Neural cell (in vitro differentiated cells): ENCODE data around the gene PSEN1. TPM values are rescaled to one million over a fixed set of nuclear protein-coding genes. Genes with fewer than 3 reads are reported as not detected.

Experiments used
- polyA plus RNA-seq: library from polyadenylated mRNA; depleted of rRNA; stranded (reverse); fragments of >200 nt; gene quantifications from 2 replicates; pipeline ENCODE4 v1.2.3, GENCODE V29; 2014
- small RNA-seq, 3 experiments: library from RNA; depleted of rRNA; stranded (forward); fragments of <200 nt; gene quantifications; one replicate each; pipeline ENCODE3, GENCODE V24; 2012

Gene PSEN1
- polyA plus RNA-seq, 1 donor from 2014 or later: 40.3 TPM

Small RNA genes lying within 50 kb of the gene (small RNA-seq; reads per million reads assigned to genes)
- gene AC004858.1 (0 reads per million in 3 experiments), gene RNU6-419P (0 reads per million in 3 experiments)

Other genes with a start within 250 kb of the PSEN1 start
- gene DPF3, start 242.4 kb upstream of the PSEN1 start, polyA plus RNA-seq: 2.9 and 5.7 TPM in 2 replicates
- 12.2 and 16.5 TPM in 2 replicates for gene DCAF4, start 210.0 kb upstream of the PSEN1 start, polyA plus RNA-seq
- gene ZFYVE1, start 109.4 kb upstream of the PSEN1 start, polyA plus RNA-seq: 11.5 and 13.1 TPM in 2 replicates
- 172 and 206 TPM in 2 replicates for gene RBM25, start 78.0 kb upstream of the PSEN1 start, polyA plus RNA-seq
- 0.08 and 0.14 TPM in 2 replicates for gene PAPLN, start 101.0 kb downstream of the PSEN1 start, polyA plus RNA-seq